GM19328 (cell line): ENCODE results near the gene CDH4.

Experiments used
- ATAC-seq: cut with Tn5 transposase; IDR thresholded peaks from one replicate; pipeline ENCODE4 v1.9.1; 2021; ENCODE audit warnings: mild to moderate bottlenecking, moderate library complexity; ENCODE audit not compliant: unreplicated experiment

The CDH4 gene

DNA sequence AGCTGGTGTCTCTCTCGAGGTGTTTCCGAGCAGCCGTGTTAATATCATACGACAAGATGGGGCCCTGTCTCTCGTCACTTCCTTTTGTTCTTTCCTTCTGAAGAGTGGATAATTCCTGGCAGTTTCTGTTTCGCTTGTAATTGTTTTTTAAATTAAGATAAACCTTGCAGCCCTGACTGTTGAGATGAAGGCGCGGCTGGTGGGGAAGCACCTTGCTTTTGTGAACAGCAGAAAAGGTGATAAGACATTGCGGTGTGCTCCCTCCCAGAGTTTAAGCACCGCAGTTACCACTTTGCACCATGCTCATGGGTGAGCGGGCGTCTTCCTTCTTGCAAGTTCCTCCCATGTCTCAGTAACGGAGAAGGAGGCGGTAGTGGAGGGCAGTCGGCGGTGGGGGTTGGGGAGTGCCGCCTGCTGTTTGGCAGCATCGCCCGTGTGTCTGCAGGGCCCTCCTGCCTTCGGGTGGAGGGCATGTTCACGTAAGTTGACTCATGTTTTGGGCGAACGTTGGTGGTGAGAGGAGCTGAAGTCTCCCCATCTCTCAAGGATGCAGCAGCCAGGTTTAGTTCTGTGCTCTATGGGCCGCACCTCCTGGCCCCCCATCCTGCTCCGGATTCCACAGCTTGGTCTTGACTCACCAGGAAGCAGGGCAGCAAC, 467.8 kb downstream of the CDH4 start:
- no peak for ATAC-seq

DNA sequence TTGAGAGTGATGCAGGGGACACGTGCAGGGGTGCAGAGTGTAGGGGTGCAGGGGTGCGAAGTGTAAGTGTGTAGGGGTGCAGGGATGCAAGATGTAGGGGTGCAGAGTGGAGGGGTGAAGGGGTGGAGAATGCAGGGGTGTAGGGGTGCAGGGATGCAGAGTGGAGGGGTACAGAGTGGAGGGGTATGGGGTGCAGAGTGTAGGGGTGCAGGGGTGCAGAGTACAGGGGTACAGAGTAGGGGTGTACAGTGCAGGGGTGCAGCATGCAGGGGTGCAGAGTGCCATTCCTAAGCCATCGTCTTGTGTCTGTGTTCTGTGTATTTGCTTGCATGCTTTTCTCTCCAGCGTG, 468.3 kb downstream of the CDH4 start:
- no peak for ATAC-seq

DNA sequence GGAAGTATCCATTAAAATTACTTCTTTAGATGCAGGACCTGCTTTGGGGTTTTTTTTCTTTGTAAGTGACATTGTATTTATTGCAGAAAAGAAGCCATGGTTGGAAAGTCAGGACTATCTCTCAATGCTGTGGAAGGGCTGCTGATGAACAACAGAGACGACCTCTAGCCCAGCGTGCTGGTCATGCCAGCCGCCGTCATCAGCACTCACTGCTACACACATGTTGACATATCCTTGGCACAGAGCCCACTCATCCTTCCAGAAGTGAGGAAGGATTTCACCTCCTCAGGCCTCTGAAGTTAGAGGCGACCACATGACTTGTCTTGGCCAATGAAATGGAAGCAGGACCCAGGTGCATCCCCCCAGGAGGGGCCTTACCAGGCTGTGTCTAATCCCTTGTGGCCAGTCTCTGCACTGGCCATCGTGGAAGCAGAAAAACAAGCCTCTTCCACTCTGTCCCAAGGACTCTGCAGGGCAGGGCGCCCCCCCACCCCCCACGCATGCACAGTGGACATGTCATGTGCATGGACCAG, 470.2 kb downstream of the CDH4 start:
- ATAC-seq, result no peak

DNA sequence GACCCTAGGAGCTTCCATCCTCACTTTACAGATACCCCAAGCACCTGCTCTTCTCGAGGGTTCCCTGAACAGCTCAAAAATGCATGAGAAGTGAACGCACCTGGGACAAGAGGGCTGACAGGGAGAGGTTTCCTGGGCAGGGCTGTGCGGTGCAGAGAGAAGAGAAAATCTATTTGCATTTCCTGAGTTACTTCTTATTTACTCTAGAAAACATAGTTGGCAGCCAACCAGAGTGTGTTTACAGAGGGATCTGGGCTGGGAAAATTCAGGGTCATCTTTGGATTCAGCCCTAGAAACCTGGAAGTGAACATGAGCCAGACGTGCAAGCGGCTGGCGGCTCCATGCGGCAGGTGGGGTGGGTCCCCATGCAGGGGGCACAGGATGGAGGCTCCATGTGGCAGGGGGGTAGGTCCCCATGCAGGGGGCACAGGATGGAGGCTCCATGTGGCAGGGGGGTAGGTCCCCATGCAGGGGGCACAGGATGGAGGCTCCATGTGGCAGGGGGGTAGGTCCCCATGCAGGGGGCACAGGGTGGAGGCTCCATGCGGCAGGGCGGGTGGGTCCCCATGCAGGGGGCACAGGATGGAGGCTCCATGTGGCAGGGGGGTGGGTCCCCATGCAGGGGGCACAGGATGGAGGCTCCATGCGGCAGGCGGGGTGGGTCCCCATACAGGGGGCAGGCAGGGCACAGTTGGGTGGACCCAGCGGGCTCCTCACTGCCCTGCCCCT, 471.6 kb downstream of the CDH4 start:
- no peak for ATAC-seq

DNA sequence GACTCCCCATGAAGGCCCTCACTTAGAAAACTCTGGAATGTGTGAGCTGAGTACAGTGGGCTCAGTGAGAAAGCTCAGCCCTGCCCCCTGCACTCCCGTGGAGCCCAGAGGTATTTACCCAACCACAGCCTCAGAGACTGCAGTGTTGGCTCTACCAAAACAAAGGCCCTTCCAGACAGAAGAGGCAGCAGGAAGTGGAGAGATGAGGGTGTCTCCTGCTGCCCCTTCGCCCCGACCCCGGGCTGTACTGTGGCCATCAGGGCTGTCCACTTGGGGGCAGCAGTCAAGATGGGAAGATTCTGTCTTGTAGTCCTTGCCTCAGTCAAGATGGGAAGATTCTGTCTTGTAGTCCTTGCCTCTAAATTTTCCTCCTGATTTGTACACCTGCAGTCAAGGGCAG, 472.3 kb downstream of the CDH4 start:
- no peak for ATAC-seq

DNA sequence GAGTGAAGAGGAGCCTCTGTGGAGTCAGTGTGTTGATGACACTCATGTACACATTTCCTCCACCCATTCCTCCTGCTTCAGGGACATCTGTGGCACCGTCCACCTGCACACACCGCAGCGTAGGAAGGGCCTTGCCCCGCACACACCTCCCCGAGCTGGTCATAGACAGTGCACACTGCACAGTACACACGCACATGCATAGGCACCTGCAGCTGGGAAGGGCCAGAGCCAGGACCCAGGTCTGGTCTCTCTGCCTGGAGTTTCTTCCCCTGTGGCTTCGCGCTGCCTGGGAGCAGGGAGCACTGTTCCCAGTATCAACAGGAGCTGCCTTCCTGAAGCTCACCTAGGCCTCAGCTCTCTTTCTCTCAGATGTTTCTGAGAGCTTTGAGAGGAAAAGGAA, 473.1 kb downstream of the CDH4 start:
- no peak for ATAC-seq

DNA sequence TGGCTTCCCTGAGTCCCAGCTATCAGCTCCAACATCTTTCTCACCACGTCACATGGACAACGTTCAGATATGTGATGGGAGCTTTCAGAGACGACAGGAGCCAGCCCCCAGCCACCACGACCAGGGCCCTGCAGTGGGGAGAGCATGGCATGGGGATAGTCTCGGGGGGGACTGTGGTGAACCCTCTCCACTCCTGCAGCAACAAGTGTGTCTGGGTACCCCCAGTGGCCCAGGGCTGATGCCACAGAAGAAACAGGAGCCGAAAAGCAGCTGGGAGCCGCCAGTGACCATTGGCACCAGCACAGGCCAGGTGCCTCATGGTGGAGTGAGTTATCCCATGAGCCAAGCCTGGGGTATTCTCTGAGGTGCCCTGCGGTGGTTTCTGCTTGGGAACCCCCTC, 473.9 kb downstream of the CDH4 start:
- no peak for ATAC-seq

DNA sequence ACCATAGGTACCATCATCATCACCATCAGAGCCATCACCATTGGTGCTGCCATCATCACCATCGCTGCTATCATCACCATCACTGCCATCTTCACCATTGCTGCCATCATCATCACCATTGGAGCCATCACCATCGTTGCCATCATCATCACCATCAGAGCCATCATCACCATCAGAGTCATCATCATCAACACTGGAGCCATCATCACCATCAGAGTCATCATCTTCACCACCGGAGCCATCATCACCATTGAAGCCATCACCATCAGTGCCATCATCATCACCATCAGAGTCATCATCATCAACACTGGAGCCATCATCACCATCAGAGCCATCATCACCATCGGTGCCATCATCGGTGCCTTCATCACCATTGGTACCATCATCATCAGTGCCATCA, 474.9 kb downstream of the CDH4 start:
- no peak for ATAC-seq

DNA sequence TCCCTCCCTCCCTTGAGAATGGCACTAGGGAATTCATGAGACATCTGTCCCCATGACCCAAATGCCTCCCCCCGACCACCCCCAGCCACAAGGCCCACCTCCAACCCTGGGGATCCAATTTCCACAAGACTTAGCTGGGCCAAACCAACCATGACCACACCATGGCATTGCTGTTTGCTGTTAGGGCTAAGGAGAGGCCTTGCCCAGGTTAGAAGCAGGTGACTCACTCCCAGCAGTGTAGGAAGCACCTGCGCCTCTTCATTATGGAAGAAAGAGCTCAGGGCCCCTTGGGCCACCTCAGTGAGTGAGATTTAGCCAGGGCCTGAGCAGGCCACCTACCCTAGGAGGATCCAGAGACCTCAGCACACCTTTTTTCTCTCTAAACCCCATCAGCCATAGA, 475.7 kb downstream of the CDH4 start:
- ATAC-seq, result no peak

DNA sequence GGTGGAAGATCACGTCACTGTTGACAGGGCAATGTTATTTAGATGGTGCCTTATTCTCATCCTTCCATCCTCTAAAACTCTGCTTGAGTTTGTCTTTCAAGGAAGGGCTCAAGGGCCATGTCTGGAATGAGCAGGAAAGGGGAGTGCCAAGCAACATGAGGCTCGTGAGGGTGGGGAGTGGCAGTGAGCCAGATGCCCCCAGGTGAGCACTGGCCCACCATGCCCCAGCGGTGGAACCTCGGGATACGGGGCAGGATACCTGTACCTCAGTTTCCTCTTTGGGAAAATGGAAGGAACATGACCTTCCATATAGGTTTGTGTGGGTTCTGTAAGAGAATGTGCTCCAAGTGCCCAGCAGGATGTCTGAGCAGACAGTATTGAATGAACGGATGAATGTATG, 476.3 kb downstream of the CDH4 start:
- ATAC-seq, result no peak

DNA sequence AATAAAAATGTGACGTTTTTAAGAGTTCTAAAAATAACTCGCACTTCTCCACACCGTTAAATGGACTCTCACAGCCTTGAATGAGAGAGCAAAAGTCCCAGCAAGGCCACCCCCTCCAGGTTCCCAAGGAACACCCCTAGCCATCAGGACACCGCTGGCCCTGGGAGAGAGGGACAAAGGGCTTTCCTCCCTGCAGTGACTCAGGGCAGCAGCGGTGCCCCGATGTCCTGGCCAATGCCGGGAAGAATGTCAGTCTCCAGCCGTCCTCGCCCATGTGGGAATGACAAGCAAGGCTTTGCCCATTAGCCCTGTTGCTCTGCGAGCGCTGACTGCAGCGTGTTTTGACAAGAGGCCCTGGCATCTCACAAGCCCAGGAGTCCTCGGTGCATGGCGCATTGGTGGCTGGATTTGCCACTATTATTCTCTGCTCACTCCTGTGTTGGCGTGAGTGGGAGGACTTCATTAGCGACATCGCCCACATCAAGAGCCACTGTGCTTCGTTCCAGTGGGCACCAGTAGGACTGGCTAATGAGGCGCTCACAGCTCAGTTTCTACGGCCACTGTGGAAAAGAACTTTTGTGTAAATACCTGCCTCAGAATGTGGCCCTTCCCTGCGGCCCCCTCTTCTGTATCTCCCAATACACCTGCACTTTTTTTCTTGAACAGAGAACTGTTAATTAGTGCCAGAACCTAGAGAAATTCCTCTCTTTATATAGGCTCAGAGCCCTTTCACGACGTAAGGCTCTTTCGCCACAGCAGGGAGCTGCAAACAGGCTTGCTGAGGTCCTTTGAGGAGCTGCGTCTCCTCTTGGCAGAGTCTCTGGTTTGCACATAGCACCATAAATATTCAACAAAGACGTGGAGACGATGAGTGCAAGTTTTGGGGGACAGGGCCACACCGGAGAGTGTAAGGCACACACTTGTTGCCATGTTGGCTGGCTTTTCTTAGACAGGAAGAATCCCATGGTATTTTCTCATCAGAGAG, 477.0 kb downstream of the CDH4 start:
- ATAC-seq, result no peak

DNA sequence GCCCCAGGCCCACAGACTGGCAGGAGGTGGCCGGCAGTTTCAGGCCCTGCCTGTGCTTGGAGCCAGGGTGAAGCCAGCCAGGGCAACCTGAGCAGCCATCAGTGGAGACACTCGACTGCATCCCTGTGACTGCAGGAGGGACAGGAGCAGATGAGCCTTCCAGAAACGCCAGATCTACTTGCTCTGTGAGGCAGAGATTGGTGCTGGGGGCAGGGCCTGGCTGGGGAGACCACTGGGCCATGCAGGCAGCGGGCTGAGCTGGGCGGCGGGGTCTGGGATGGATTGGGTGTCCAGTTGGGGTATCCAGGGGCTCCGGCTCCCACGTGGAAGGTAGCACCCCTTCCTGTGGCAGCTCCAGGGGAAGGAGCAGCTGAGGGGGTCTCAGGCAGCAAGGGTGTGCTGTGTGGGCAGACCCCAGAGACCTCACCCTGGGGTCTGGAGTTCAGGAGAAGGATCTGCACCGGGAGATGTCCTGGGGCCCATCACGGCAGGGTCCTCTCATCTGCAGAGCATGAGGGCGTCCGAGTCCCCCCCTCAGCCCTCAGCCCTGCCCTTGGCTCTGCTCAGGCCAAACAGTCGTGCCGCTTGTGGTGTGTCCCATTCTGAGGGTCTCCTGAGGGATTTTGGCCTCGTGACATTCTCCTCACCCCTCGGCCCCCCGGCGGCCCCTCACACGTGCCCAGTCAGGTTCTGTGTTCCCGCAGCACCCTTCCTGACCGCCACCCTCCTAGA, 478.7 kb downstream of the CDH4 start:
- no peak for ATAC-seq

DNA sequence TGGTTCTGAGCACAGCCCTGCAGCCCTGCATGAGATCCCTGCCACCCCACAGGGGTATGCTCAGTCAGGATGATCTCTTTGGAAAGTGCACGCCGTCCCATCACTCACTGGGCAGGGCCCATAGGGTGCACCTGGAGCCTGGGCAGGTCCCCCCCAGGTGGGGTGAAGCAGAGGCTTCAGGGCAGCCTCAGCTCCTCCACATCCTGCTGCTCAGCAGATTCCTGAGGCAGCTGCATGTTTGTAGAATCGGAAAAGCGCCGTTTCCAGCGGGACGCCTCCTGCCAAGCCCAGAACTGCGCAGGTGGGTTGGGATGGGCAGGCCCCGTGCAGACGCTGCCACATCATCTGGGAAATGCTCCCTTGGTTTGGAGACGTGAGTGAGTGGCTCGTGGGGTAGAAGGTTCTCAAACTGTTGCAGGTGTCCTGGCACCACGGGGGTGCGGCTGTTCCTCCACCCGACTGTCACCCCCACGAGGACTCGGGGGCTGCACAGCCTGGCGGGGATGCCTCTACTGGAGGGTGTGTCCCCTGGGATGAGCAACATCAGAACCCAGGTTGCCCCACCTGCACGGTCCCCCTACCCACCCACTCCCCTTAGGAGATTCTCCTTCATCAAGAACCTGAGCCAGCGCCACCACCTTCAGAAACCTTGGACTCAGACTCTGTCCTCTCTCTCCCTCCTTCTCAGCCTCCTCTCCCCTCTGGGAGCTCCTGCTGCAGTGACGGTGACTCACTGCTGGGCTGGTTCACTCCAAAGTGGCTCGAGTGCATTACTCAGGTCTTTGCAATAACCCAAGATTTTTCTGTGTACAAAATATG, 479.5 kb downstream of the CDH4 start:
- ATAC-seq, result no peak

DNA sequence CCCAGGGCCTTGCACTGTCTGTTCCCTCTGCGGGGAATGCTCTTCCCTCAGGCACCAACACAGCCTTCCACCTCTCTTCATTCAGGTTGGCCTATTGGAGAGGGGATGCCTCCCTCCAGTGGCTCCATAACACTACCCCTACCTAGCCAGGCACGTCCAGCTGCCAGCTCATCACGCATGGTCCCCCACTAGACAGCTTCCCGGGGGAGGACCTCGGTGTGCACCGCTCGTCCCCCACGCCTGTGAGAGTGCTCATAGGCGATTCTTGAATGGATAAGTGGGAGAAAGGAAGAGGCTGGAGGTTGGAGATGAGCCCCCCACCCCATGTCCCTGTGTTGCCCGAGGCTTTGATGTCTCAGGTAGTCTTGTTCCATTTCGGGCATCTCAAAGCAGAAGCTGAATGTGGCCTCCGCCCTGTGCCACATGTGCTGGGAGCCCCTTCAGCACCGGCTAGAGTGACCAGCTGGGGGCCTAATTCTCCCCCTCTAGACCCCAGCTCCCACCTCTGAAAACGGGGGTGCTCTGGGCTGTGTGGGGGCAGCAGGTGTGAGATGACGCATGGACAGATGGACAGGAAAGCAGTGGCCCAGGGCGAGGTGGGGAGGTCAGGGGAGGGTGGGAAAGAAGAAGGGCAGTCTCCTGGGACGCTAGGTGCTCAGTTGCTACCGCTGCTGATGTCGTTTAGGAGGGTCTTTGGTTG, 480.6 kb downstream of the CDH4 start:
- no peak for ATAC-seq

DNA sequence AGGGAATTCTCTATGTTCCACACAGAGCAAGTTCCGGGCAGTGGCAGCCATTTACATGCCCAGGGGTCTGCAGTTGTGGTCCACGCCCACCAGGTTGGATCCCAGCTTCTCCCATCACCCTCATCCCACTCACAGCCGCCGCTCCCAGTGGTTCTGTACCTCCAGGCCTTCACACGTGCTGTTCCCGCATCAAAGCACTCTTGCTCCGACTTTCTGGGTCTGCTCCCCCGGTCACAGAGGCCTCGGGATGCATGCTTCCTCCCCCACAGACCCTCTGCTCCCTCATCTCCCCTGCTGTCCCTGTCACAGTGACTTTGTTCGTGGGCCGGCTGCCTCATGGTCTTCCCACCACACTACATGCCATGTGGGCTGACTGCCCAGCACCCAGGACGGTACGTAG, 481.2 kb downstream of the CDH4 start:
- no peak for ATAC-seq

DNA sequence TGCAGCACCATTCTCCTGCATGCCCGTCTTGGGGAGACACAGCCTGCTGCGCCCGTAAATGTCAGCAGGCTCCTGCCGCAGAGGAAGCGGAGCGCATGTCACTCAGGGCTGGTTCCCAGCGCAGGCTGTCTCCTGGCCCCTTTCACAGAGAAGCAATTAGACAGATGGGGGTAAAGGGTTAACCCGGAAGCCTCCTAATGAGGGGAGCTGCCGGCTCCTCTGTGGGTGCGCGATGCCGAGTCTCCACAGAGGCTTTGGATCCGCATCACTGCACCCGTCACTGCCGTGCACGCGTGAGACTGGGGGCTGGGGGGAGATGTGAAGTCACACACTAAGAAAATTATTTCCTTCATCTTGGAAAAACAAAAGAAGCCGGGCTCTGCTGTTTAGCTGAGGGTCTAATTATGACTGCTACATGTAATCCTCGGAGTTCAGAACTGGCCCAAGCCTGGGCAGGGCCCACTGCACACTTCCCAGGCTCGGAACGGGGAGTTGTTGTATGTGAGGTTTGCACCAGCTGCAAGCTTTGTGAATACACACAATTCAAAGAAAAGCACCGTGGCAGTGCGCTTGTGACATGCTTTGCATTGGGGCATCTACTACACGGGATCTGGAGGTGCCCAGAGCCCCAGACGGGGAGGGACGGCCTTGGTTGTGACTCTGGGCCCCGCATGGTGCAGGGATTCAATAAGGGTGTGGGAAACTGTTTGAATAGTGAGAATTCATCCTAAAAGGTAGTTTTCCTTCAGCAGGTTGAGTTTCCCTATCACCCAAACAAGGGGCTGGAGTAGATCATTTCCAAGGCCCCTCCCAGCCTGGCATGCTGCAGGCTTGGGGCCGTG, 482.1 kb downstream of the CDH4 start:
- no peak for ATAC-seq

DNA sequence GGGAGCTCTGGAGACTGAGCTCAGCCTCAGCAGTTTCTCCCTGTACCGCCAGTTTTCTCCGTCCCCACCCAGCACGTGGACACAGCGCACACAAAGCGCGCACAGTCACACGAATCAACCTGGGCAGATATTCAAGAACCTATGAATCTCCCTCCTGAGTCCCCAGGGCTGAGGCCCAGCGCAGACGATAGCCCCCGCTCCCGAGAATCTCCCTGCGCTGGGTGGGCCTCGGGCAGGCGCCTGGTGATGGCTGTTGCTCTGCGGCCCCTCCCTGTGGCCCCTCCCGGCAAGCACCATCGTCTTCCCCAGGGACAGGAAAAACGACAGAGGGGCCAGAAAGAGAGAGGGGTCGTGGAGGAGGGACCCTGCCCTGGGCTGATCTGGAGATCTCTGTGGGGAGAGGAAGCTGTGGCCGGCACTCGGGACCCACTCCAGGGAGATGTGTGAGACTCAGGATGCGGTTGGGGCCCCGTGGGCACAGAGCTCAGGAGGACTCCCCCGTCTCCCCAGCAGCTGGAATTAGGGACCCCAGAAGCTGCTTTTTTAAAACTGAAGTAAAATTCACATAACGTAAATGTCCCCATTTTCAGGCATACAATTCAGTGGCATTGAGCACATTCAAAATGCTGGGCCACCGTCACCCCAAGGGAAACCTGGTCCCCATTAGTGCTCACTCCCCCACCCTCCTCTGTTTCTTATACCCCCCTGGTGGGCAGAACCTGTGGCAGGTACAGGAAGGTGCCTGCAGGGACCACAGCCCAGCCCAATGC, 482.9 kb downstream of the CDH4 start:
- no peak for ATAC-seq

DNA sequence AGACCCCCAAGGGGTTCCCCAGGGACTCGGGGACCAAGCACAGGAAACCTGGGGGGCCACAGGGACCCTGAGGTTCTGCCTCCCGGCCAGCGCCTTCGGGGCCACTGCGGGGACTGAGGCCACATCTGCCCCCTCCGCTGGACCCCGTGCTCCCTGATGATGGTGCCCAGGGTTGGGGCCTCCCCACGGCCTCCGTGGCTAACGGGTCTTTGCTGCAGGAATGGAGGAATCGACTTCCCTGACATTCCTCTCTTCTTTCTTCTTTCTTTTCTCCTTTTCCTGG, 483.4 kb downstream of the CDH4 start:
- ATAC-seq, result no peak
